NCI-H2196 treated with DMSO at 0.1 percent for 48 hours (cell line): Measurements from ENCODE around the gene SLC39A12.

ENCODE experiments used
- DNase-seq: peaks from one replicate; lab custom pipeline; 2025; ENCODE audit not compliant: unreplicated experiment; lab: John Stamatoyannopoulos, UW

The SLC39A12 gene

DNA sequence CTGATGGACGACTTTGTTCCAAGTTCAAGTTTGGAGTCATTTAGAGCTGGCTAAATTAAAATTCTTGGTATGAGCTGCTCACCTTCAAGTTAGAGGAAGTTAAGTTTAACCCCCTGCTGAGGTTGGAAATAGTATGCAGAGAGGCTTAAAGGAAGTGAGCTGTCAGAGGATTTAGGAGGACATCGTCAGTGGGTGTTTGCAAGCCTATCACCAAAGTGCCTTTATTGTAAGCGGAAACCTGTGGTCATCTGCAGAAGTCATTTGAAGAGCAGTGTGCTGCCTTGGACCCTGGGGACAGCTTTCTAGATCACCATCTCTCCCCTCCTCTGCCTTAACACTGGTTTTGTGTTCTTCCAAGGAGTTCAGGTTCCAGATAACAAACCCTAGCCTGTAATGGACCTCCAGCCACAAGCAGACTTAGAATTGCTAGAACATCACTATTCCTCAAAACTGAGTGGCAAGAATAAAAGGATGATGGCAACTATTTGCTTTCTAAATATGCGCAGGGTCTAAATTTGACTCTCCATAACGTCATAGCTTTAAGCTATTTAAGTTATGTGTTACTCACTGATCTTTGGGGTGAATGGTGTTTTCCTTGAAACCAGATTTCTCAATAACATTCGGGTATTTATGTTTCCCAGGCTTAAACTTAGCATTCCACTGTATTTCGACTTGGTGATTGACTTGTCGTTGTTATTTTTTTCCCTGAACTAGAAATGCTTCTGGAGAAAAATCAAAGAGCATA is 93.4 kb downstream of the SLC39A12 start:
- no peak for DNase-seq

- no peak for DNase-seq
Measured at GRCh38 chr10:18056583-18056982, 104.9 kb downstream of the SLC39A12 start.

DNA sequence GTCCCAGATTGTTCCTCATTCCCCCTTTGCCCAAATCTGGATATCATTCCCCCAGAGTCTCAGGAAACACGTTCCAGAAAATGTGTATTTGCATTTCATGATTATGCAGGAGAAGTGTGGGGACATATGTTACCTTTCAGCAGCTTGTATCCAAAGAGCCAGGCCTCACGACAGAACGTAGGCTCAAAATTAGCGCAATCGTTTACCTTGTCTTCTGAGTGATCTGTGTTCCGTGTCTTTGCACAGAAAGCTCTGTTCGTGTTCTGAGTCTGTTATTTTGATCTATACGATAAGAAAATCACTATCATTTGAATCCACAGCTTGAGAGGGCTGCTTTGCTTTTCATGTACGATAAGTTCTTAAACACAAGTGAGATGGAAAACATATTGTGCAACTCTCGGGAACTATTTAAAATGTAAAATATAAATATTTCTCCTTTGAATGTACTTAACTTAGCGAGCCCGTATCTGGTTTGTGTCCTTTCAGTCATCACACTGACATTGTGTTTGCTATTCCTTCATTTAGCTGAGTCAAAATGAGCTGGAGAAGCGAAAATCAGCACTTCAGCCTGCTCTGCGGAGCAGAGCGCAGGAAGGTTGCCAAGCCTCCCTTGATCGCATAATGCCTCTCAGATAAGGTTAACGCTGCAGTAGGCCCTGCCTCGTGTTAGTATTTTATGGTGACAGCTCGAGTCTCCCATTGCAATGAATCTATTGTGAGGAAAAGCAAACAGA is 108.3 kb downstream of the SLC39A12 start:
- no peak for DNase-seq

GRCh38 chr10:18066947-18067346 is 115.2 kb downstream of the SLC39A12 start:
- no peak for DNase-seq

- no peak for DNase-seq
Measured at GRCh38 chr10:18068401-18068800, 116.7 kb downstream of the SLC39A12 start.

GRCh38 chr10:18071591-18071990 is 119.9 kb downstream of the SLC39A12 start:
- DNase-seq = no peak

DNA sequence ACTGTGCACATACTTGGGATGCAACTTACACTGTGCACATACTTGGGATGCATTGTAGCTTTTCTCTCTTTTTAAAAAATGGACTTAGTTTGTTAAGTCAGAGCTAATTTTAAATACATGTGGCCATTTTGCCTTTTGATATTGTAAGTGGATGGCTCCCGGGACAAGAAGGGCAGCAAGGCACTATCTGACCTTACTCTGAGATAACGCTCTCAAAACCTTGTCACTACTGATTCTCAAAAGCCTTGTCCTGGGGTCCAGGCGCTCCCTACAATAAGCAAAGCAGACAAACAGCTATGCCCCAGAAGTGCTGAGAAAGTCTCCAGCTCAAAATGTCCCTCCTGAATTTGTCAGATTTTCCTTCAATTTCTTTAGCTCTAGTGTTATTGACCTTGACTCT is 121.6 kb downstream of the SLC39A12 start:
- no peak for DNase-seq

GRCh38 chr10:18075881-18076280 is 124.2 kb downstream of the SLC39A12 start:
- DNase-seq = no peak

DNA sequence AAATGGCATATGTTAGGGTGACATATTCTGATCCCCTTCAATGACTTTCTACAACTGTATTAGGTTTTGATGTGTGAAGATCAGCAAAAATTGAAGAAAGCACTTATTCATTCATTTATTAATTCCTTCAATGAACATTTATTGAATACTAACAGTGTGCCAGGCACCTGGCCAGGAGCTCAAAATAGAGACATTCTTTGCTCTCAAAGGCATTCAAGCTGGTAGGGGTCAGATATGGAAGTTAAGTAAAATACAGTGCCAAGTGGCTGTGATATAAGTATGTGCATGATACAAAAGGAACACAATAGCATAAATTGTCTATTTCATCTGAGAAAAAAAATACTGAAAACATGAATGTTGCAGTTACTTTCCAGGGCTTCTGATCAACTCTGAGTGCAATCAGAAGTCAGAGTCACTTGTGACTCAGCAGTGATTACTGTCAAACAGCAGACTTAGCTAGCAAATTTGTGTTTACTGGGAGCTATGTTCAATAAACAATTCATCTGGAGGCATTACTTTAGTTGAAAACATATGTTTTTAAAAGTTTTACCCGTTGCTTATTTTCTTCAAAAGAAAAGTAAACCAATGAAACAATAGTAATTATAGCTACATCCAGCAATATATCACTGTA is 128.1 kb downstream of the SLC39A12 start:
- no peak for DNase-seq

DNA sequence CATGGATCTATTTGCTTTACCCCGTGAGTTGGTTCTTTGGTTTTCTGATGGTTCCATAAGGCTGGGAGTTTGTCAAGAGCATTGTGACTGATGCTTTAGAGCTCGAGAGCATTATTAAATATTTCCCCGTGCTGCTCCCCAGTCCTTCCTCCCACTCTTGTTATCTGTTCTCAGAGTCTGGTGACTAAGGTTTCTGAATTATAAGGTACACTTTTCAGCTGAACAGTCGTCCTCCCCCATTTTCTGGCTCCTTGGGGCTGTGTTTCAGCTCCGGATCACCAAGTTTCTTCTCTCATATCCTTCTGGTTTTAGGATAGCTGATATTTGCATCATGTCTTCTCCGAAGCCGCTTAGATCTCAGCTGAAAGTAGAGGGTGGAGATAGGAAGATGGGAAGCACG is 130.7 kb downstream of the SLC39A12 start:
- DNase-seq = no peak

DNA sequence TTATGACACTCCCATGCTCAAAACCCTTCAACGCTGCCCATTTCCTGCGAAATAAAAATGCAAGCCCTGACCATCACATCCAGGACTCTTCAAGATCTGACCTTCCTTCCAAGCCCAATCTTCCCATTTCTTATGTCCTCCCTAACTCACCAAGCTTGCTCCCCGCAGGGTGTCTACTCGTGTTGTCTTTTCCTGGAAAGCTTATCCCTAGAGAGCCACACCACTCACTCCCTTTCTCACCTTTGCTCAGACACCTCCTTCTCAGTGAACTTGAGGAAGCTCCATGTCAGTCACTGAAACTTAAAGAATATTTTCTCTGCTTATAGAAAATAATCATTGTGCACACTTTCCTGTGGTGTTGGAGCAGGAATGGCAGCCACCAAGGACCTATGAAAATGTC is 134.1 kb downstream of the SLC39A12 start:
- DNase-seq = no peak

DNA sequence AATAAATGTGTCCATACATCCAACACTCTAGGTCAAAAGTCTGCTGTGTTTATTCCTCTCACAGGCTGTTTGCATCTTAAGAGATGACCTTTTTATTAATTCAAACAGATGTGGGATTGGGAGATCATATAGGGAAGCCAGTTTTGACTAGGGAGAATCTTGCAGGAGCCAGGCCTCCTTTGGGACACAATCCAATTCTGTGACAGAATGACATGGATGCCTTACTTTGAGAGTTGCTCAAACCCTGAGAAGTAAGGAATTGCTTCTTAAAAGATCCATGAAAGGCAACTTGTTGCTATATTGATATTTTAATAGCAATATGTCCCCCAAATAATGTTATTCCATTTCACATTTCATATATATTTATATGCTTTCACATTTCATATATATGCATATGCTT is 135.0 kb downstream of the SLC39A12 start:
- DNase-seq = no peak

GRCh38 chr10:18087355-18087754 is 135.6 kb downstream of the SLC39A12 start:
- DNase-seq = no peak
